Measurements from ENCODE around the gene SYNPO. TPM values are rescaled to one million over a fixed set of nuclear protein-coding genes. Genes with fewer than 3 reads are reported as not detected.

Gene SYNPO
- polyA plus RNA-seq, 1 donor (not counting 4 experiments of a cell fraction or from before 2014, with no cell fraction given), result 6.0 TPM

DNA sequence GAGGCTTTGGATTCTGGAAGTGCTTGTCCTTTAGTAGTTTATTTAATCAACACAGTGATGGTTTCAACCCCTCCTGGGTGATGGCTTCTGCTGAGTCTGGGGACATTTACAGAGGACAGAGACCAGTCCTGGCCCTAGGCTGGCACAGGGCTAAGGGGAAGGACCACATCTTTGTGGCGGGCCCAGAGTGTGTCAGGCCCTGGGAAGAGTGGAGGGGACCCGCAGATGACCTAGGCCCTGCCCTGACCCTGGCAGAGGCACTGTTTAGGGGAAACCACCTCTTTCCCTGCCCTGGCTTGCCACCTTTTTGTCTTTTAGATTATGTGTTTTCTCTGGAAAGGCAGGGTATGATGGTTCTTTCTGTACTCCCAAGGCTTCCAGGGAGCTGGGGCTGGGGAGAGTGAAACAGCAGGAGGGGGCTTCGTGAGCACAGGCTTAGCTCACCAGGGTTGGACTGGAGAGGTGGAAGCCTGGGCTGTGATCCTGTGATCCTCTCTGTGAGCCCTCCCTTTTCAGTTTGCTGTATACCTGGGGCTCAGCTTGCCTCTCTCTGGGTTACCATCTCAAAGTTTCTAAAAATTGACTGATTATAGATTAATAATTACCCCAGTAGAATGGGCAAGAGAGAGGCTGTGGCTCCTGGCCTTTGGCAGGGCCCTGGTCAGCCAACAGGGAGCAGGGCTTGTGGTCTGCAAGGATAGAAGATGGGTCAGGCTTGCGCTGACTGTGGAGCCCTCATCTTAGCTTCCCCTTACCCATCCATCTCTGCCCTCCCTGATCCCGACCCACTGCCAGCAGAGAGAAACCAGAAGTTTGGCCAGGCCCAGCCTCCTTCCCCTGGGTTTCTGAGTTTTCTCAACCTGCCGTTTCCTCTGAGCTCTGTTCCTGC lies 1.7 kb upstream of the SYNPO start:
- H3K27me3 ChIP-seq (ENCODE audit: control insufficient read depth, extremely low read depth, insufficient read depth, low read length), result no peaks in the 10 kb centered on the region
- DNase-seq (ENCODE audit: low read depth, low spot score), result no peak
- H3K36me3 ChIP-seq (ENCODE audit: control insufficient read depth in 2 of 2, extremely low read depth in 1 of 2, insufficient read depth in 2 of 2, low read length in 2 of 2), result no peaks in the 10 kb centered on the region
- H3K4me1 ChIP-seq (ENCODE audit: control insufficient read depth, extremely low read depth, insufficient read depth, low read length), result peaks cover 86% of the 10 kb centered on the region
- no peak for TF ChIP-seq EZH2 (IDR thresholded peaks at IDR 0.05; ENCODE audit: low read length)
- TF ChIP-seq, protein P1, sequence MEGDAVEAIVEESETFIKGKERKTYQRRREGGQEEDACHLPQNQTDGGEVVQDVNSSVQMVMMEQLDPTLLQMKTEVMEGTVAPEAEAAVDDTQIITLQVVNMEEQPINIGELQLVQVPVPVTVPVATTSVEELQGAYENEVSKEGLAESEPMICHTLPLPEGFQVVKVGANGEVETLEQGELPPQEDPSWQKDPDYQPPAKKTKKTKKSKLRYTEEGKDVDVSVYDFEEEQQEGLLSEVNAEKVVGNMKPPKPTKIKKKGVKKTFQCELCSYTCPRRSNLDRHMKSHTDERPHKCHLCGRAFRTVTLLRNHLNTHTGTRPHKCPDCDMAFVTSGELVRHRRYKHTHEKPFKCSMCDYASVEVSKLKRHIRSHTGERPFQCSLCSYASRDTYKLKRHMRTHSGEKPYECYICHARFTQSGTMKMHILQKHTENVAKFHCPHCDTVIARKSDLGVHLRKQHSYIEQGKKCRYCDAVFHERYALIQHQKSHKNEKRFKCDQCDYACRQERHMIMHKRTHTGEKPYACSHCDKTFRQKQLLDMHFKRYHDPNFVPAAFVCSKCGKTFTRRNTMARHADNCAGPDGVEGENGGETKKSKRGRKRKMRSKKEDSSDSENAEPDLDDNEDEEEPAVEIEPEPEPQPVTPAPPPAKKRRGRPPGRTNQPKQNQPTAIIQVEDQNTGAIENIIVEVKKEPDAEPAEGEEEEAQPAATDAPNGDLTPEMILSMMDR (optimal IDR thresholded peaks at IDR 0.05 in 1 of 3, IDR thresholded peaks at IDR 0.05 in 1 of 3, conservative IDR thresholded peaks at IDR 0.05 in 1 of 3; ENCODE audit: extremely low read depth in 1 of 3, insufficient read depth in 2 of 3, low read length in 3 of 3), result no peak
- H3K9ac ChIP-seq (ENCODE audit: control insufficient read depth, extremely low read depth, insufficient read depth, low read length), result no peak overlapping the region
- H3K9me1 ChIP-seq (ENCODE audit: control insufficient read depth, extremely low read depth, insufficient read depth, low read length), result no peaks in the 10 kb centered on the region
- no peak for FAIRE-seq
- H3K79me2 ChIP-seq (ENCODE audit: control insufficient read depth, insufficient read depth, low read length), result no peaks in the 10 kb centered on the region
- no peaks in the 10 kb centered on the region for H3K9me3 ChIP-seq (ENCODE audit: control insufficient read depth, low read depth, low read length)
- H3K4me3 ChIP-seq (ENCODE audit: control insufficient read depth in 2 of 3, extremely low read depth in 1 of 3, insufficient read depth in 2 of 3, low read depth in 1 of 3, low read length in 3 of 3), result no peak overlapping the region
- no peak overlapping the region for H2AFZ ChIP-seq (ENCODE audit: control insufficient read depth, low read length)
- dilution Hi-C loops (cut with MboI; ENCODE audit: extremely low pct_ligation_motif_present, low sequenced_read_pairs), result no loop called here
- H3K27ac ChIP-seq (ENCODE audit: control insufficient read depth, insufficient read depth, low read length), result no peak overlapping the region
- no peak overlapping the region for H3K4me2 ChIP-seq (ENCODE audit: control insufficient read depth, extremely low read depth, insufficient read depth, low read depth, low read length)
- H4K20me1 ChIP-seq (ENCODE audit: control insufficient read depth, extremely low read depth, insufficient read depth, low read length), result no peaks in the 10 kb centered on the region

DNA sequence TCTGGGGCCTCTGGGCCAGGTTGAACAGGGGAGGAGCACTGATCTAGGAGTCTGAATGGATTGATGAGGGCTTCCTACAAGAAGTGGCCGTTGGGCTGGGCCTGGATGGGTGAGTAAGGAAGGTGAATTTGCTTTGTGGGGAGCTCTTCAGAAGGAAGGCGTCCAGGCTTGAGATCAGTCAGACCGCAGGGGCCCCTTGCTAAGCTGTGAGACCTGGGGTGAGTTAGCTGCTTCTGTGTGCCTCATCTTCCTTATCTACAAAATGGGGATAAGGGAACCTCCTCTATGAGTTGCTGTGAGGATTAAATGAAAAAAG lies 1.1 kb upstream of the SYNPO start:
- no peaks in the 10 kb centered on the region for H4K20me1 ChIP-seq (ENCODE audit: control insufficient read depth, extremely low read depth, insufficient read depth, low read length)
- no peak overlapping the region for H2AFZ ChIP-seq (ENCODE audit: control insufficient read depth, low read length)
- DNase-seq (ENCODE audit: low read depth, low spot score) (no peak), FAIRE-seq (no peak)
- H3K9ac ChIP-seq (ENCODE audit: control insufficient read depth, extremely low read depth, insufficient read depth, low read length), result no peak overlapping the region
- TF ChIP-seq EZH2 (IDR thresholded peaks at IDR 0.05; ENCODE audit: low read length), result no peak
- TF ChIP-seq, protein P1 (optimal IDR thresholded peaks at IDR 0.05 in 1 of 3, IDR thresholded peaks at IDR 0.05 in 1 of 3, conservative IDR thresholded peaks at IDR 0.05 in 1 of 3; ENCODE audit: extremely low read depth in 1 of 3, insufficient read depth in 2 of 3, low read length in 3 of 3), result no peak
- H3K36me3 ChIP-seq (ENCODE audit: control insufficient read depth in 2 of 2, extremely low read depth in 1 of 2, insufficient read depth in 2 of 2, low read length in 2 of 2), result no peaks in the 10 kb centered on the region
- peaks cover 93% of the 10 kb centered on the region for H3K4me1 ChIP-seq (ENCODE audit: control insufficient read depth, extremely low read depth, insufficient read depth, low read length)
- H3K9me1 ChIP-seq (ENCODE audit: control insufficient read depth, extremely low read depth, insufficient read depth, low read length), result no peaks in the 10 kb centered on the region
- dilution Hi-C loops (cut with MboI; ENCODE audit: extremely low pct_ligation_motif_present, low sequenced_read_pairs), result no loop called here
- no peaks in the 10 kb centered on the region for H3K79me2 ChIP-seq (ENCODE audit: control insufficient read depth, insufficient read depth, low read length)
- no peak overlapping the region for H3K4me3 ChIP-seq (ENCODE audit: control insufficient read depth in 2 of 3, extremely low read depth in 1 of 3, insufficient read depth in 2 of 3, low read depth in 1 of 3, low read length in 3 of 3)
- no peaks in the 10 kb centered on the region for H3K9me3 ChIP-seq (ENCODE audit: control insufficient read depth, low read depth, low read length)
- H3K27me3 ChIP-seq (ENCODE audit: control insufficient read depth, extremely low read depth, insufficient read depth, low read length), result no peaks in the 10 kb centered on the region
- H3K27ac ChIP-seq (ENCODE audit: control insufficient read depth, insufficient read depth, low read length), result no peak overlapping the region
- H3K4me2 ChIP-seq (ENCODE audit: control insufficient read depth, extremely low read depth, insufficient read depth, low read depth, low read length), result no peak overlapping the region
